ENCODE measurements around the gene MAST4.

- no peak for TF ChIP-seq POLR2AphosphoS5 (IDR thresholded peaks at IDR 0.05; ENCODE audit: low read depth, low read length)
- no peak for TF ChIP-seq POLR2A (IDR thresholded peaks at IDR 0.05; ENCODE audit: low read depth, low read length)
These were observed 467.6 kb downstream of the MAST4 start for GRCh38 chr5:67063791-67064190.

Data from GM12892 (cell line).